H9 (cell line): ENCODE results near the gene ANKUB1. TPM values are rescaled to one million over a fixed set of nuclear protein-coding genes. Genes with fewer than 3 reads are reported as not detected.

Experiments
- DNase-seq: peaks from one replicate; pipeline ENCODE4 v3.0.0-alpha.2; 2017
- H2AFZ ChIP-seq: one replicate; pipeline ENCODE4 v1.6.1; 2013; ENCODE audit warnings: mild to moderate bottlenecking, low read length, control low read depth, moderate library complexity
- H2AK5ac ChIP-seq: 2 replicates; pipeline ENCODE4 v1.6.1; 2013; ENCODE audit warnings: low read length, control low read depth, mixed read lengths; ENCODE audit not compliant: insufficient read length
- H2BK120ac ChIP-seq: one replicate; pipeline ENCODE4 v1.6.1; 2013; ENCODE audit warnings: low read depth, mild to moderate bottlenecking, low read length, control low read depth, inconsistent platforms; ENCODE audit not compliant: poor library complexity, severe bottlenecking
- H2BK12ac ChIP-seq: 2 replicates; pipeline ENCODE4 v1.6.1; 2013; ENCODE audit warnings: low read length, control low read depth, mixed read lengths, low read depth; ENCODE audit not compliant: insufficient read length
- H2BK15ac ChIP-seq: 2 replicates; pipeline ENCODE4 v1.6.1; 2013; ENCODE audit warnings: low read depth, low read length, control low read depth
- H2BK20ac ChIP-seq: one replicate; pipeline ENCODE4 v1.6.1; 2013; ENCODE audit warnings: low read depth, mild to moderate bottlenecking, low read length, control low read depth, inconsistent platforms; ENCODE audit not compliant: poor library complexity, severe bottlenecking
- H2BK5ac ChIP-seq: 2 replicates; pipeline ENCODE4 v1.6.1; 2013; ENCODE audit warnings: low read length, control low read depth, mixed read lengths; ENCODE audit not compliant: insufficient read length
- H3K14ac ChIP-seq: 2 replicates; pipeline ENCODE4 v1.6.1; 2013; ENCODE audit warnings: low read length, control low read depth; ENCODE audit not compliant: insufficient read depth
- H3K18ac ChIP-seq: 2 replicates; pipeline ENCODE4 v1.6.1; 2013; ENCODE audit warnings: low read depth, mild to moderate bottlenecking, mixed read lengths, low read length, control low read depth; ENCODE audit not compliant: insufficient read length
- H3K23ac ChIP-seq: 2 replicates; pipeline ENCODE4 v1.6.1; 2013; ENCODE audit warnings: low read length, control low read depth, mixed read lengths, low read depth; ENCODE audit not compliant: insufficient read length
- H3K23me2 ChIP-seq: 2 replicates; pipeline ENCODE4 v1.6.1; 2013; ENCODE audit warnings: low read depth, mild to moderate bottlenecking, mixed read lengths, low read length, control low read depth; ENCODE audit not compliant: insufficient read length, poor library complexity, severe bottlenecking
- H3K27ac ChIP-seq: 2 replicates; pipeline ENCODE4 v1.5.1; 2013; ENCODE audit warnings: low read length, control low read depth, mixed read lengths, low read depth; ENCODE audit not compliant: insufficient read length
- H3K27me3 ChIP-seq: 2 replicates; pipeline ENCODE4 v1.6.1; 2013; ENCODE audit warnings: low read length, control low read depth, inconsistent platforms; ENCODE audit not compliant: insufficient read depth
- H3K4ac ChIP-seq: 2 replicates; pipeline ENCODE4 v1.6.1; 2013; ENCODE audit warnings: low read depth, mild to moderate bottlenecking, control low read depth, inconsistent platforms, low read length, moderate library complexity
- H3K4me1 ChIP-seq: 2 replicates; pipeline ENCODE4 v1.6.1; 2013; ENCODE audit warnings: low read length, control low read depth, inconsistent platforms; ENCODE audit not compliant: insufficient read depth
- H3K4me2 ChIP-seq: 2 replicates; pipeline ENCODE4 v1.6.1; 2013; ENCODE audit warnings: low read length, control low read depth, mixed read lengths; ENCODE audit not compliant: insufficient read length, insufficient read depth
- H3K56ac ChIP-seq: 2 replicates; pipeline ENCODE4 v1.6.1; 2013; ENCODE audit warnings: low read depth, mild to moderate bottlenecking, mixed read lengths, low read length, control low read depth; ENCODE audit not compliant: insufficient read length
- H3K79me1 ChIP-seq: 2 replicates; pipeline ENCODE4 v1.6.1; 2013; ENCODE audit warnings: low read depth, mild to moderate bottlenecking, moderate library complexity, low read length, control low read depth, inconsistent platforms; ENCODE audit not compliant: insufficient read depth, poor library complexity, severe bottlenecking
- H3K79me2 ChIP-seq: 2 replicates; pipeline ENCODE4 v1.6.1; 2013; ENCODE audit warnings: low read length, control low read depth, inconsistent platforms; ENCODE audit not compliant: insufficient read depth
- H3K9ac ChIP-seq: 2 replicates; pipeline ENCODE4 v1.6.1; 2013; ENCODE audit warnings: low read length, control low read depth, mixed read lengths; ENCODE audit not compliant: insufficient read length; ENCODE audit errors: extremely low read depth
- H3K9me3 ChIP-seq: one replicate; pipeline ENCODE4 v1.6.1; 2013; ENCODE audit warnings: low read depth, low read length, inconsistent platforms; ENCODE audit not compliant: control insufficient read depth
- H3T11ph ChIP-seq: one replicate; pipeline ENCODE4 v1.6.1; 2013; ENCODE audit warnings: mild to moderate bottlenecking, low read length, control low read depth, inconsistent platforms
- H4K20me1 ChIP-seq: one replicate; pipeline ENCODE4 v1.6.1; 2013; ENCODE audit not compliant: control insufficient read depth, insufficient read length, insufficient read depth
- H4K5ac ChIP-seq: 2 replicates; pipeline ENCODE4 v1.6.1; 2013; ENCODE audit warnings: low read depth, mild to moderate bottlenecking, mixed read lengths, low read length, control low read depth; ENCODE audit not compliant: insufficient read length
- H4K8ac ChIP-seq: replicated peaks from 2 replicates; pipeline ENCODE4 v1.6.1; 2013; ENCODE audit warnings: low read length, control low read depth, mixed read lengths, low read depth; ENCODE audit not compliant: insufficient read length
- H4K91ac ChIP-seq: 2 replicates; pipeline ENCODE4 v1.6.1; 2013; ENCODE audit warnings: low read depth, mild to moderate bottlenecking, moderate library complexity, mixed read lengths, low read length, control low read depth; ENCODE audit not compliant: insufficient read length
- H3K27ac Mint-ChIP-seq, 3 experiments: 2 replicates in 2 of 3; 3 replicates in 1 of 3; pipeline ENCODE4 v1.8.0; 2020 to 2021; ENCODE audit warnings: mixed read lengths in 3 of 3, mild to moderate bottlenecking in 1 of 3, moderate library complexity in 1 of 3
- H3K27me3 Mint-ChIP-seq: 2 replicates; pipeline ENCODE4 v1.8.0; 2021; ENCODE audit warnings: low read depth, mild to moderate bottlenecking, moderate library complexity, mixed read lengths
- H3K36me3 Mint-ChIP-seq, 3 experiments: 2 replicates in 2 of 3; 3 replicates in 1 of 3; pipeline ENCODE4 v1.8.0; 2020 to 2021; ENCODE audit warnings: low read depth in 3 of 3, mixed read lengths in 3 of 3; ENCODE audit not compliant: insufficient read depth in 1 of 3
- H3K4me1 Mint-ChIP-seq, 2 experiments: 2 replicates each; pipeline ENCODE4 v1.8.0; 2020; ENCODE audit warnings: mixed read lengths in 2 of 2
- H3K4me3 Mint-ChIP-seq, 2 experiments: 2 replicates in 1 of 2; 3 replicates in 1 of 2; pipeline ENCODE4 v1.8.0; 2020 to 2021; ENCODE audit warnings: mild to moderate bottlenecking in 2 of 2, mixed read lengths in 2 of 2, moderate library complexity in 1 of 2
- H3K9me3 Mint-ChIP-seq, 2 experiments: 2 replicates in 1 of 2; 3 replicates in 1 of 2; pipeline ENCODE4 v1.8.0; 2020; ENCODE audit warnings: mild to moderate bottlenecking in 2 of 2, mixed read lengths in 2 of 2, moderate library complexity in 1 of 2
- WGBS: extraction: QIAGEN DNeasy Blood & Tissue Kit; methylation state at CpG from one replicate; pipeline ENCODE4 v1.1.7; 2013; ENCODE audit warnings: missing lambda C conversion rate, low lambda C conversion rate, mixed read lengths; ENCODE audit not compliant: insufficient read length; ENCODE audit errors: extremely low coverage; 5-methylcytosine and 5-hydroxymethylcytosine counted together
- total RNA-seq: library from RNA; stranded (reverse); gene quantifications from 2 replicates; pipeline ENCODE4 v1.2.1, GENCODE V29; 2021
- TF ChIP-seq, protein P1 (sequence below): fragments of 200-600 bp; sonication (generic); conservative IDR thresholded peaks from 3 replicates; pipeline ENCODE4 v1.8.0; 2021; ENCODE audit warnings: antibody characterized with exemption, mild to moderate bottlenecking

The ANKUB1 gene
- total RNA-seq, 1 experiment from 2014 or later, result not detected

DNA sequence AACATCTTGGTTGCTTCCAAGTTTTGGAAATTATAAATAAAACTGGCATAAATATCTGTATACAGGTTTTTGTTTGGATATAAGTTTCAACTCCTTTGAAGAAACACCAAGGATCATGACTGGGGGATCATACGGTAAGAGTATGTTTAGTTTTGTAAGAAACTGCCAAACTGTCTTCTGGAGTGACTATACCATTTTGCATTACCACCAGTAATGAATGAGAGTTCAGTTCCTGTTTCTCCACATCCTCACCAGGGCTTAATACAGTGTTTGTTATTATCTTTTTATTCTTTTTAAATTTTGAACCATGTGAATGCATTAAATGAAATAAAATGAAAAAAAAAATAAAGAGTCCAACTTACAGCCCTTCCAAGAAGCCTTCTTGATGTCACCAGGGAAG, 3.7 kb upstream of the ANKUB1 start:
- Histone ChIP-seq H3K4me2 (no peak overlapping the region), H3K23me2 (no peaks in the 10 kb centered on the region), H2BK120ac (no peak overlapping the region), H2BK12ac (no peak overlapping the region), H3K9ac (no peak overlapping the region), H2AFZ (no peak overlapping the region), H3K23ac (no peak overlapping the region), H3K56ac (no peak overlapping the region), H3K27ac (no peak overlapping the region), H3K9me3 (no peaks in the 10 kb centered on the region), H3K14ac (no peak overlapping the region), H3K27me3 (no peaks in the 10 kb centered on the region), H4K20me1 (no peaks in the 10 kb centered on the region), H4K5ac (no peak overlapping the region), H3K79me2 (no peaks in the 10 kb centered on the region), H2BK15ac (no peak overlapping the region), H2BK5ac (no peak overlapping the region), H3K4me1 (no peaks in the 10 kb centered on the region), H4K8ac (no peak overlapping the region), H2AK5ac (no peak overlapping the region), H3K79me1 (no peaks in the 10 kb centered on the region), H3T11ph (no peak overlapping the region), H3K4ac (no peak overlapping the region), H3K18ac (no peak overlapping the region), H4K91ac (no peak overlapping the region), H2BK20ac (no peak overlapping the region)
- Mint-ChIP-seq H3K9me3 (no peaks in the 10 kb centered on the region; a peak in 1 of 5 replicates), H3K27ac (no peak overlapping the region), H3K27me3 (no peaks in the 10 kb centered on the region; the same call in none of the 2 replicates), H3K4me3 (no peak overlapping the region), H3K36me3 (no peaks in the 10 kb centered on the region), H3K4me1 (no peaks in the 10 kb centered on the region)
- no CpG with 5 or more reads among the region's 1 CpG for WGBS
- no peak for DNase-seq
- TF ChIP-seq, protein P1, sequence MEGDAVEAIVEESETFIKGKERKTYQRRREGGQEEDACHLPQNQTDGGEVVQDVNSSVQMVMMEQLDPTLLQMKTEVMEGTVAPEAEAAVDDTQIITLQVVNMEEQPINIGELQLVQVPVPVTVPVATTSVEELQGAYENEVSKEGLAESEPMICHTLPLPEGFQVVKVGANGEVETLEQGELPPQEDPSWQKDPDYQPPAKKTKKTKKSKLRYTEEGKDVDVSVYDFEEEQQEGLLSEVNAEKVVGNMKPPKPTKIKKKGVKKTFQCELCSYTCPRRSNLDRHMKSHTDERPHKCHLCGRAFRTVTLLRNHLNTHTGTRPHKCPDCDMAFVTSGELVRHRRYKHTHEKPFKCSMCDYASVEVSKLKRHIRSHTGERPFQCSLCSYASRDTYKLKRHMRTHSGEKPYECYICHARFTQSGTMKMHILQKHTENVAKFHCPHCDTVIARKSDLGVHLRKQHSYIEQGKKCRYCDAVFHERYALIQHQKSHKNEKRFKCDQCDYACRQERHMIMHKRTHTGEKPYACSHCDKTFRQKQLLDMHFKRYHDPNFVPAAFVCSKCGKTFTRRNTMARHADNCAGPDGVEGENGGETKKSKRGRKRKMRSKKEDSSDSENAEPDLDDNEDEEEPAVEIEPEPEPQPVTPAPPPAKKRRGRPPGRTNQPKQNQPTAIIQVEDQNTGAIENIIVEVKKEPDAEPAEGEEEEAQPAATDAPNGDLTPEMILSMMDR, result no peak
